ENCODE results near the gene CSAD. TPM values are rescaled to one million over a fixed set of nuclear protein-coding genes. Genes with fewer than 3 reads are reported as not detected.

The CSAD gene
- total RNA-seq, 1 donor from 2014 or later, result 23.8 TPM

GRCh38 chr12:53133722-53134121, 47.0 kb downstream of the CSAD start:
- H3K36me3 Mint-ChIP-seq (ENCODE audit: low read depth, unreplicated experiment), result no peaks in the 10 kb centered on the region
- no peak for DNase-seq (ENCODE audit: low spot score)
- peaks cover 7% of the 10 kb centered on the region for H3K27me3 Mint-ChIP-seq (ENCODE audit: unreplicated experiment)

GRCh38 chr12:53131844-53132243, 48.9 kb downstream of the CSAD start:
- Mint-ChIP-seq H3K27me3 (ENCODE audit: unreplicated experiment) (peaks cover 7% of the 10 kb centered on the region), H3K4me3 (ENCODE audit: unreplicated experiment) (no peak overlapping the region), H3K27ac (ENCODE audit: unreplicated experiment) (no peak overlapping the region), H3K4me1 (ENCODE audit: unreplicated experiment) (peaks cover 20% of the 10 kb centered on the region), H3K9me3 (ENCODE audit: unreplicated experiment) (no peaks in the 10 kb centered on the region), H3K36me3 (ENCODE audit: low read depth, unreplicated experiment) (no peaks in the 10 kb centered on the region)
- DNase-seq (ENCODE audit: low spot score), result no peak
- TF ChIP-seq CTCF (IDR thresholded peaks at IDR 0.05; ENCODE audit: unreplicated experiment), result no peak

More at GRCh38 chr12:53133722-53134121, 47.0 kb downstream of the CSAD start:
- no peak overlapping the region for H3K27ac Mint-ChIP-seq (ENCODE audit: unreplicated experiment)
- H3K4me1 Mint-ChIP-seq (ENCODE audit: unreplicated experiment), result peaks cover 14% of the 10 kb centered on the region
- peaks cover 5% of the 10 kb centered on the region for H3K9me3 Mint-ChIP-seq (ENCODE audit: unreplicated experiment)
- H3K4me3 Mint-ChIP-seq (ENCODE audit: unreplicated experiment), result no peak overlapping the region
- TF ChIP-seq CTCF (IDR thresholded peaks at IDR 0.05; ENCODE audit: unreplicated experiment), result no peak

GRCh38 chr12:53128780-53129569, 51.8 kb downstream of the CSAD start:
- H3K9me3 Mint-ChIP-seq (ENCODE audit: unreplicated experiment), result peaks cover 4% of the 10 kb centered on the region
- no peaks in the 10 kb centered on the region for H3K36me3 Mint-ChIP-seq (ENCODE audit: low read depth, unreplicated experiment)
- no peak for TF ChIP-seq CTCF (IDR thresholded peaks at IDR 0.05; ENCODE audit: unreplicated experiment)
- no peak overlapping the region for H3K27ac Mint-ChIP-seq (ENCODE audit: unreplicated experiment)
- no peak overlapping the region for H3K4me3 Mint-ChIP-seq (ENCODE audit: unreplicated experiment)
- peaks cover 10% of the 10 kb centered on the region for H3K27me3 Mint-ChIP-seq (ENCODE audit: unreplicated experiment)
- DNase-seq (ENCODE audit: low spot score), result no peak
- H3K4me1 Mint-ChIP-seq (ENCODE audit: unreplicated experiment), result peaks cover 20% of the 10 kb centered on the region

- peaks cover 13% of the 10 kb centered on the region for H3K27me3 Mint-ChIP-seq (ENCODE audit: unreplicated experiment)
- peaks cover 4% of the 10 kb centered on the region for H3K9me3 Mint-ChIP-seq (ENCODE audit: unreplicated experiment)
- H3K36me3 Mint-ChIP-seq (ENCODE audit: low read depth, unreplicated experiment), result no peaks in the 10 kb centered on the region
- peak overlapping the region; percentile 38 for H3K27ac Mint-ChIP-seq (ENCODE audit: unreplicated experiment)
- no peak overlapping the region for H3K4me3 Mint-ChIP-seq (ENCODE audit: unreplicated experiment)
- no peak for DNase-seq (ENCODE audit: low spot score)
- peaks cover 20% of the 10 kb centered on the region for H3K4me1 Mint-ChIP-seq (ENCODE audit: unreplicated experiment)
- no peak for TF ChIP-seq CTCF (IDR thresholded peaks at IDR 0.05; ENCODE audit: unreplicated experiment)
These were observed 53.6 kb downstream of the CSAD start for GRCh38 chr12:53127169-53127568.

- DNase-seq (ENCODE audit: low spot score), result no peak
- H3K9me3 Mint-ChIP-seq (ENCODE audit: unreplicated experiment), result peaks cover 4% of the 10 kb centered on the region
- no peaks in the 10 kb centered on the region for H3K36me3 Mint-ChIP-seq (ENCODE audit: low read depth, unreplicated experiment)
- H3K4me1 Mint-ChIP-seq (ENCODE audit: unreplicated experiment), result peaks cover 12% of the 10 kb centered on the region
- H3K27ac Mint-ChIP-seq (ENCODE audit: unreplicated experiment), result no peak overlapping the region
- H3K27me3 Mint-ChIP-seq (ENCODE audit: unreplicated experiment), result peaks cover 10% of the 10 kb centered on the region
- H3K4me3 Mint-ChIP-seq (ENCODE audit: unreplicated experiment), result no peak overlapping the region
- TF ChIP-seq CTCF (IDR thresholded peaks at IDR 0.05; ENCODE audit: unreplicated experiment), result no peak
These were observed 56.4 kb downstream of the CSAD start for GRCh38 chr12:53124352-53124723.
